ENCODE data around the gene TOX2.

- TF ChIP-seq, protein P1, sequence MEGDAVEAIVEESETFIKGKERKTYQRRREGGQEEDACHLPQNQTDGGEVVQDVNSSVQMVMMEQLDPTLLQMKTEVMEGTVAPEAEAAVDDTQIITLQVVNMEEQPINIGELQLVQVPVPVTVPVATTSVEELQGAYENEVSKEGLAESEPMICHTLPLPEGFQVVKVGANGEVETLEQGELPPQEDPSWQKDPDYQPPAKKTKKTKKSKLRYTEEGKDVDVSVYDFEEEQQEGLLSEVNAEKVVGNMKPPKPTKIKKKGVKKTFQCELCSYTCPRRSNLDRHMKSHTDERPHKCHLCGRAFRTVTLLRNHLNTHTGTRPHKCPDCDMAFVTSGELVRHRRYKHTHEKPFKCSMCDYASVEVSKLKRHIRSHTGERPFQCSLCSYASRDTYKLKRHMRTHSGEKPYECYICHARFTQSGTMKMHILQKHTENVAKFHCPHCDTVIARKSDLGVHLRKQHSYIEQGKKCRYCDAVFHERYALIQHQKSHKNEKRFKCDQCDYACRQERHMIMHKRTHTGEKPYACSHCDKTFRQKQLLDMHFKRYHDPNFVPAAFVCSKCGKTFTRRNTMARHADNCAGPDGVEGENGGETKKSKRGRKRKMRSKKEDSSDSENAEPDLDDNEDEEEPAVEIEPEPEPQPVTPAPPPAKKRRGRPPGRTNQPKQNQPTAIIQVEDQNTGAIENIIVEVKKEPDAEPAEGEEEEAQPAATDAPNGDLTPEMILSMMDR (IDR thresholded peaks at IDR 0.05; ENCODE audit: insufficient read depth, low read depth, low read length) = no peak
- TF ChIP-seq EZH2 (IDR thresholded peaks at IDR 0.05; ENCODE audit: insufficient read depth, low read length) = no peak
Observed at GRCh38 chr20:43957392-43957791, 42.7 kb downstream of the TOX2 start.
